ENCODE measurements around the gene AFP. TPM values are rescaled to one million over a fixed set of nuclear protein-coding genes. Genes with fewer than 3 reads are reported as not detected.

AFP gene
- total and polyA plus RNA-seq, 2 experiments from 2014 or later, result 0.77 to 9.1 TPM

GRCh38 chr4:73419106-73420038 lies 16.6 kb upstream of the AFP start:
- no peaks in the 10 kb centered on the region for H3K9me3 ChIP-seq (ENCODE audit: low read depth)
- H3K36me3 ChIP-seq, result no peaks in the 10 kb centered on the region
- TF ChIP-seq CTCF (IDR thresholded peaks at IDR 0.05; ENCODE audit: low read depth, low read length), result no peak
- no peak for DNase-seq (ENCODE audit: low read depth in 1 of 2, low spot score in 1 of 2)
- H3K4me3 ChIP-seq, result no peak overlapping the region
- H3K4me1 ChIP-seq (ENCODE audit: low read depth), result no peaks in the 10 kb centered on the region
- no peaks in the 10 kb centered on the region for H3K27me3 ChIP-seq
- H3K27ac ChIP-seq, result no peak overlapping the region

GRCh38 chr4:73420615-73421014 lies 15.4 kb upstream of the AFP start:
- Histone ChIP-seq H3K27me3 (no peaks in the 10 kb centered on the region), H3K4me1 (ENCODE audit: low read depth) (no peaks in the 10 kb centered on the region), H3K27ac (no peak overlapping the region), H3K36me3 (no peaks in the 10 kb centered on the region), H3K9me3 (ENCODE audit: low read depth) (no peaks in the 10 kb centered on the region), H3K4me3 (no peak overlapping the region)
- TF ChIP-seq CTCF (IDR thresholded peaks at IDR 0.05; ENCODE audit: low read depth, low read length), result no peak
- no peak for DNase-seq (ENCODE audit: low read depth in 1 of 2, low spot score in 1 of 2)

- TF ChIP-seq CTCF (IDR thresholded peaks at IDR 0.05; ENCODE audit: low read depth, low read length), result no peak
- no peaks in the 10 kb centered on the region for H3K9me3 ChIP-seq (ENCODE audit: low read depth)
- H3K4me3 ChIP-seq, result no peak overlapping the region
- H3K36me3 ChIP-seq, result no peaks in the 10 kb centered on the region
- H3K4me1 ChIP-seq (ENCODE audit: low read depth), result no peaks in the 10 kb centered on the region
- H3K27me3 ChIP-seq, result no peaks in the 10 kb centered on the region
- no peak overlapping the region for H3K27ac ChIP-seq
- no peak for DNase-seq (ENCODE audit: low read depth in 1 of 2, low spot score in 1 of 2)
These were observed 14.1 kb upstream of the AFP start for GRCh38 chr4:73421708-73422457.

GRCh38 chr4:73422458-73422752 lies 13.6 kb upstream of the AFP start:
- DNase-seq (ENCODE audit: low read depth in 1 of 2, low spot score in 1 of 2), result no peak
- Histone ChIP-seq H3K27me3 (no peaks in the 10 kb centered on the region), H3K27ac (no peak overlapping the region), H3K4me3 (no peak overlapping the region), H3K36me3 (no peaks in the 10 kb centered on the region), H3K9me3 (ENCODE audit: low read depth) (no peaks in the 10 kb centered on the region), H3K4me1 (ENCODE audit: low read depth) (no peaks in the 10 kb centered on the region)
- TF ChIP-seq CTCF (IDR thresholded peaks at IDR 0.05; ENCODE audit: low read depth, low read length), result no peak

GRCh38 chr4:73423184-73423583 lies 12.8 kb upstream of the AFP start:
- no peak for TF ChIP-seq CTCF (IDR thresholded peaks at IDR 0.05; ENCODE audit: low read depth, low read length)
- Histone ChIP-seq H3K4me1 (ENCODE audit: low read depth) (no peaks in the 10 kb centered on the region), H3K4me3 (no peak overlapping the region), H3K27me3 (no peaks in the 10 kb centered on the region), H3K27ac (no peak overlapping the region), H3K9me3 (ENCODE audit: low read depth) (no peaks in the 10 kb centered on the region), H3K36me3 (no peaks in the 10 kb centered on the region)
- DNase-seq (ENCODE audit: low read depth in 1 of 2, low spot score in 1 of 2), result no peak
